K562 (cell line): ENCODE measurements around the gene LBHD2. TPM values are rescaled to one million over a fixed set of nuclear protein-coding genes. Genes with fewer than 3 reads are reported as not detected.

ENCODE experiments used
- FOXJ3 ChIP-seq: sonication (generic); formaldehyde crosslinking; IDR thresholded peaks from 2 replicates; pipeline ENCODE4 v1.4.0; 2020; ENCODE audit warnings: mild to moderate bottlenecking, missing genetic modification reagents
- FOXO4 ChIP-seq: fragments of 450-650 bp; formaldehyde crosslinking; IDR thresholded peaks from 2 replicates; pipeline ENCODE4 v1.4.0; 2020; ENCODE audit warnings: mild to moderate bottlenecking, moderate library complexity
- ILK ChIP-seq: fragments of 450-650 bp; IDR thresholded peaks from 2 replicates; pipeline ENCODE4 v1.6.1; 2016; ENCODE audit warnings: missing genetic modification characterization, low read depth, mild to moderate bottlenecking, missing compliant biosample characterization, moderate library complexity, borderline replicate concordance
- KAT7 ChIP-seq: sonication (generic); formaldehyde crosslinking; IDR thresholded peaks from 2 replicates; pipeline ENCODE4 v1.8.0; 2022; ENCODE audit warnings: missing genetic modification reagents, mild to moderate bottlenecking, borderline replicate concordance
- L3MBTL2 ChIP-seq: fragments of 450-650 bp; IDR thresholded peaks from 2 replicates; pipeline ENCODE4 v1.6.1; 2016; ENCODE audit warnings: mild to moderate bottlenecking, moderate library complexity
- MYC ChIP-seq, 2 experiments: fragments of 250-450 bp in 1 of 2; sonication (Bioruptor Pico) in 1 of 2; IDR thresholded peaks; 2 replicates each; pipeline versions ENCODE4 v1.5.1 to v1.6.1; 2012 to 2021; ENCODE audit warnings: low read depth in 2 of 2, borderline replicate concordance in 1 of 2, improper control_type of control experiment in 1 of 2, low read length in 1 of 2, mild to moderate bottlenecking in 1 of 2, moderate library complexity in 1 of 2
- NFE2L1 ChIP-seq: fragments of 450-650 bp; IDR thresholded peaks from 2 replicates; pipeline ENCODE4 v1.6.1; 2016; ENCODE audit warnings: missing genetic modification characterization, low read depth, mild to moderate bottlenecking, missing compliant biosample characterization, moderate library complexity, borderline replicate concordance
- PHF8 ChIP-seq: fragments of 200-600 bp; sonication (generic); IDR thresholded peaks from 2 replicates; pipeline ENCODE4 v1.6.1; 2012; ENCODE audit warnings: mixed run types, mild to moderate bottlenecking, inconsistent platforms, low read length, moderate library complexity, borderline replicate concordance
- POU5F1 ChIP-seq: fragments of 150-350 bp; IDR thresholded peaks from 2 replicates; pipeline ENCODE4 v1.6.1; 2014; ENCODE audit warnings: borderline replicate concordance, low read length, low read depth, mild to moderate bottlenecking; ENCODE audit not compliant: partially characterized antibody
- RHOXF2B ChIP-seq: fragments of 250-450 bp; sonication (Bioruptor Pico); conservative IDR thresholded peaks from 2 replicates; pipeline ENCODE4 v1.5.1; 2021
- SMARCC2 ChIP-seq: fragments of 450-650 bp; IDR thresholded peaks from 2 replicates; pipeline ENCODE4 v1.6.1; 2017; ENCODE audit warnings: antibody characterized with exemption, moderate library complexity, mild to moderate bottlenecking, low read depth
- USF1 ChIP-seq: sonication (generic); formaldehyde crosslinking; IDR thresholded peaks from 2 replicates; pipeline ENCODE4 v1.9.0; 2022; ENCODE audit warnings: mild to moderate bottlenecking, missing genetic modification reagents
- ZEB2 ChIP-seq: fragments of 450-650 bp; IDR thresholded peaks from 2 replicates; pipeline ENCODE4 v1.6.1; 2016
- ZFP36 ChIP-seq: fragments of 150-350 bp; IDR thresholded peaks from 2 replicates; pipeline ENCODE4 v1.6.1; 2018; ENCODE audit warnings: low read length, low read depth; ENCODE audit not compliant: partially characterized antibody
- ZFX ChIP-seq: sonication (generic); formaldehyde crosslinking; IDR thresholded peaks from 2 replicates; pipeline ENCODE4 v1.8.0; 2022; ENCODE audit warnings: mild to moderate bottlenecking, missing genetic modification reagents, moderate library complexity
- ZNF41 ChIP-seq: fragments of 250-450 bp; sonication (Bioruptor Pico); conservative IDR thresholded peaks from 2 replicates; pipeline ENCODE4 v1.4.0; 2020; ENCODE audit warnings: mild to moderate bottlenecking
- polyA plus RNA-seq, 8 experiments: library from polyadenylated mRNA; depleted of rRNA in 4 of 8; stranded (reverse) in 5 of 8; unstranded in 3 of 8; fragments of >200 nt; fragmentation: Nextera tagmentation in 2 of 8; fragmentation: Illumina TruSeq in 1 of 8; extraction: Ambion mirVana in 2 of 8; extraction: Trizol in 1 of 8; gene quantifications; 2 replicates each; pipeline versions ENCODE4 v1.2.1 to v1.2.3, GENCODE V29; 2011 to 2014; ENCODE audit warnings: inconsistent platforms in 1 of 8, missing spikeins in 1 of 8
- total RNA-seq, 7 experiments: library from RNA; depleted of rRNA in 6 of 7; stranded (reverse); fragments of >200 nt in 6 of 7; fragmentation: Illumina TruSeq in 2 of 7; extraction: Trizol in 2 of 7; gene quantifications; 2 replicates each; pipeline versions ENCODE4 v1.2.1 to v1.2.3, GENCODE V29; 2011 to 2021; ENCODE audit warnings: low replicate concordance in 1 of 7
- TF ChIP-seq, protein P1 (sequence below), 2 experiments: fragments of 200-800 bp in 1 of 2; sonication (Bioruptor generic) in 1 of 2; sonication (generic) in 1 of 2; formaldehyde crosslinking in 1 of 2; IDR thresholded peaks in 1 of 2; conservative IDR thresholded peaks in 1 of 2; 2 replicates each; pipeline versions ENCODE4 v1.5.0 to v1.6.1; 2016 to 2020; ENCODE audit warnings: missing compliant biosample characterization in 1 of 2, missing genetic modification characterization in 1 of 2, missing genetic modification reagents in 1 of 2
- TF ChIP-seq, protein P2 (sequence below): fragments of 450-650 bp; IDR thresholded peaks from one replicate; pipeline ENCODE4 v1.6.1; 2018; ENCODE audit warnings: mild to moderate bottlenecking, moderate library complexity; ENCODE audit not compliant: partially characterized antibody
- TF ChIP-seq, protein P3 (sequence below): IDR thresholded peaks from 2 replicates; pipeline ENCODE4 v1.6.1; 2014; ENCODE audit warnings: antibody characterized with exemption

The LBHD2 gene
- total and polyA plus RNA-seq, 9 of the 15 experiments (the other 6 are each of a cell fraction or from before 2014, with no cell fraction given): not detected

GRCh38 chr14:103118018-103118662 lies 34.1 kb downstream of the LBHD2 start (continued):
- TF ChIP-seq, protein P1, sequence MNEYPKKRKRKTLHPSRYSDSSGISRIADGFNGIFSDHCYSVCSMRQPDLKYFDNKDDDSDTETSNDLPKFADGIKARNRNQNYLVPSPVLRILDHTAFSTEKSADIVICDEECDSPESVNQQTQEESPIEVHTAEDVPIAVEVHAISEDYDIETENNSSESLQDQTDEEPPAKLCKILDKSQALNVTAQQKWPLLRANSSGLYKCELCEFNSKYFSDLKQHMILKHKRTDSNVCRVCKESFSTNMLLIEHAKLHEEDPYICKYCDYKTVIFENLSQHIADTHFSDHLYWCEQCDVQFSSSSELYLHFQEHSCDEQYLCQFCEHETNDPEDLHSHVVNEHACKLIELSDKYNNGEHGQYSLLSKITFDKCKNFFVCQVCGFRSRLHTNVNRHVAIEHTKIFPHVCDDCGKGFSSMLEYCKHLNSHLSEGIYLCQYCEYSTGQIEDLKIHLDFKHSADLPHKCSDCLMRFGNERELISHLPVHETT (CRISPR knock-in tag; conservative IDR thresholded peaks at IDR 0.05 in 1 of 2, IDR thresholded peaks at IDR 0.05 in 1 of 2): no peak
- TF ChIP-seq ZNF41 (no peak), USF1 (CRISPR knock-in tag) (peak; percentile 66), ILK (no peak), FOXO4 (CRISPR knock-in tag) (no peak), RHOXF2B (CRISPR knock-in tag) (no peak), PHF8 (no peak), ZFP36 (peak; percentile 62), FOXJ3 (CRISPR knock-in tag) (no peak), MYC (IDR thresholded peaks at IDR 0.05; ENCODE audit: low read depth, low read length) (0 out of 2 replicates have a peak, but pooled peaks have one; percentile 13), MYC (CRISPR knock-in tag; IDR thresholded peaks at IDR 0.05; ENCODE audit: borderline replicate concordance, low read depth) (no peak), ZFX (CRISPR knock-in tag) (no peak; the same call in 1 of the 2 replicates), NFE2L1 (tag) (no peak), L3MBTL2 (0 out of 2 replicates have a peak, but pooled peaks have one; percentile 38), SMARCC2 (no peak), ZEB2 (no peak), KAT7 (no peak), POU5F1 (no peak)
- TF ChIP-seq, protein P2, sequence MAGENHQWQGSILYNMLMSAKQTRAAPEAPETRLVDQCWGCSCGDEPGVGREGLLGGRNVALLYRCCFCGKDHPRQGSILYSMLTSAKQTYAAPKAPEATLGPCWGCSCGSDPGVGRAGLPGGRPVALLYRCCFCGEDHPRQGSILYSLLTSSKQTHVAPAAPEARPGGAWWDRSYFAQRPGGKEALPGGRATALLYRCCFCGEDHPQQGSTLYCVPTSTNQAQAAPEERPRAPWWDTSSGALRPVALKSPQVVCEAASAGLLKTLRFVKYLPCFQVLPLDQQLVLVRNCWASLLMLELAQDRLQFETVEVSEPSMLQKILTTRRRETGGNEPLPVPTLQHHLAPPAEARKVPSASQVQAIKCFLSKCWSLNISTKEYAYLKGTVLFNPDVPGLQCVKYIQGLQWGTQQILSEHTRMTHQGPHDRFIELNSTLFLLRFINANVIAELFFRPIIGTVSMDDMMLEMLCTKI: no peak
- TF ChIP-seq, protein P3, sequence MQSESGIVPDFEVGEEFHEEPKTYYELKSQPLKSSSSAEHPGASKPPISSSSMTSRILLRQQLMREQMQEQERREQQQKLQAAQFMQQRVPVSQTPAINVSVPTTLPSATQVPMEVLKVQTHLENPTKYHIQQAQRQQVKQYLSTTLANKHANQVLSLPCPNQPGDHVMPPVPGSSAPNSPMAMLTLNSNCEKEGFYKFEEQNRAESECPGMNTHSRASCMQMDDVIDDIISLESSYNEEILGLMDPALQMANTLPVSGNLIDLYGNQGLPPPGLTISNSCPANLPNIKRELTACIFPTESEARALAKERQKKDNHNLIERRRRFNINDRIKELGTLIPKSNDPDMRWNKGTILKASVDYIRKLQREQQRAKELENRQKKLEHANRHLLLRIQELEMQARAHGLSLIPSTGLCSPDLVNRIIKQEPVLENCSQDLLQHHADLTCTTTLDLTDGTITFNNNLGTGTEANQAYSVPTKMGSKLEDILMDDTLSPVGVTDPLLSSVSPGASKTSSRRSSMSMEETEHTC: no peak
